HepG2 (cell line): ENCODE results near the gene TMEM107. TPM values are rescaled to one million over a fixed set of nuclear protein-coding genes. Genes with fewer than 3 reads are reported as not detected.

ENCODE experiments used
- ATM ChIP-seq: fragments of 450-650 bp; IDR thresholded peaks from 2 replicates; pipeline ENCODE4 v1.7.1; 2017; ENCODE audit warnings: mild to moderate bottlenecking, borderline replicate concordance
- CAMTA2 ChIP-seq: sonication (generic); formaldehyde crosslinking; IDR thresholded peaks from 2 replicates; pipeline ENCODE4 v1.4.0; 2020; ENCODE audit warnings: mild to moderate bottlenecking, missing genetic modification reagents, borderline replicate concordance
- CBX1 ChIP-seq: IDR thresholded peaks from one replicate; pipeline ENCODE4 v1.6.1; 2016; ENCODE audit warnings: antibody characterized with exemption, low read depth
- DNMT3B ChIP-seq: conservative IDR thresholded peaks from 2 replicates; pipeline ENCODE4 v1.6.1; 2016; ENCODE audit warnings: missing biosample characterization, control low read depth
- HOXA7 ChIP-seq: sonication (generic); formaldehyde crosslinking; IDR thresholded peaks from 2 replicates; pipeline ENCODE4 v1.8.1; 2022; ENCODE audit warnings: mild to moderate bottlenecking, missing genetic modification reagents, moderate library complexity
- MED13 ChIP-seq: sonication (generic); formaldehyde crosslinking; IDR thresholded peaks from 2 replicates; pipeline ENCODE4 v1.5.0; 2020; ENCODE audit warnings: missing genetic modification reagents
- NCOA5 ChIP-seq: sonication (generic); formaldehyde crosslinking; IDR thresholded peaks from 2 replicates; pipeline ENCODE4 v1.4.0; 2020; ENCODE audit warnings: missing genetic modification reagents
- NFE2L2 ChIP-seq: fragments of 150-350 bp; IDR thresholded peaks from 2 replicates; pipeline ENCODE4 v1.6.1; 2014; ENCODE audit warnings: low read length
- PCBP1 ChIP-seq: fragments of 200-400 bp; formaldehyde crosslinking; IDR thresholded peaks from 2 replicates; pipeline ENCODE4 v1.6.1; 2017; ENCODE audit warnings: mild to moderate bottlenecking, low read depth, low read length, borderline replicate concordance
- RFXAP ChIP-seq: sonication (generic); formaldehyde crosslinking; IDR thresholded peaks from 2 replicates; pipeline ENCODE4 v1.4.0; 2020; ENCODE audit warnings: missing genetic modification reagents, borderline replicate concordance
- SOX5 ChIP-seq: IDR thresholded peaks from 2 replicates; pipeline ENCODE4 v1.6.1; 2016; ENCODE audit warnings: borderline replicate concordance
- ZNF121 ChIP-seq: sonication (generic); formaldehyde crosslinking; IDR thresholded peaks from 2 replicates; pipeline ENCODE4 v1.5.0; 2020; ENCODE audit warnings: mild to moderate bottlenecking, missing genetic modification reagents
- ZNF136 ChIP-seq: sonication (generic); formaldehyde crosslinking; IDR thresholded peaks from 2 replicates; pipeline ENCODE4 v1.8.1; 2022; ENCODE audit warnings: low read depth, mild to moderate bottlenecking, moderate library complexity, missing genetic modification reagents
- ZNF253 ChIP-seq: sonication (generic); formaldehyde crosslinking; IDR thresholded peaks from 2 replicates; pipeline ENCODE4 v1.8.0; 2022; ENCODE audit warnings: mild to moderate bottlenecking, missing genetic modification reagents, borderline replicate concordance
- ZNF264 ChIP-seq: sonication (generic); formaldehyde crosslinking; IDR thresholded peaks from 2 replicates; pipeline ENCODE4 v1.4.0; 2020; ENCODE audit warnings: missing genetic modification reagents
- ZNF432 ChIP-seq: sonication (generic); formaldehyde crosslinking; IDR thresholded peaks from 2 replicates; pipeline ENCODE4 v1.5.0; 2020; ENCODE audit warnings: missing genetic modification reagents, mild to moderate bottlenecking, borderline replicate concordance
- ZNF451 ChIP-seq: sonication (generic); formaldehyde crosslinking; IDR thresholded peaks from 2 replicates; pipeline ENCODE4 v1.5.0; 2020; ENCODE audit warnings: mild to moderate bottlenecking, missing genetic modification reagents
- ZNF501 ChIP-seq: sonication (generic); formaldehyde crosslinking; IDR thresholded peaks from 2 replicates; pipeline ENCODE4 v1.5.1; 2020; ENCODE audit warnings: mild to moderate bottlenecking, moderate library complexity, missing genetic modification reagents
- ZNF570 ChIP-seq: sonication (generic); formaldehyde crosslinking; IDR thresholded peaks from 2 replicates; pipeline ENCODE4 v1.4.0; 2020; ENCODE audit warnings: mild to moderate bottlenecking, missing genetic modification reagents, borderline replicate concordance
- ZNF577 ChIP-seq: sonication (generic); formaldehyde crosslinking; IDR thresholded peaks from 2 replicates; pipeline ENCODE4 v1.4.0; 2020; ENCODE audit warnings: mild to moderate bottlenecking, low read depth, missing genetic modification reagents, borderline replicate concordance
- ZNF616 ChIP-seq: sonication (generic); formaldehyde crosslinking; IDR thresholded peaks from 2 replicates; pipeline ENCODE4 v1.5.0; 2020; ENCODE audit warnings: low read depth, mild to moderate bottlenecking, missing genetic modification reagents
- polyA plus RNA-seq, 8 experiments: library from polyadenylated mRNA; depleted of rRNA in 3 of 8; stranded (reverse) in 7 of 8; unstranded in 1 of 8; fragments of >200 nt; fragmentation: Illumina TruSeq in 4 of 8; extraction: Trizol in 4 of 8; gene quantifications; 2 replicates each; pipeline versions ENCODE4 v1.2.1 to v1.2.3, GENCODE V29; 2011 to 2016; ENCODE audit warnings: low read depth in 4 of 8, missing spikeins in 1 of 8, mixed read lengths in 1 of 8; ENCODE audit not compliant: insufficient read depth in 1 of 8
- total RNA-seq, 5 experiments: library from RNA; depleted of rRNA; stranded (reverse); fragments of >200 nt; fragmentation: Illumina TruSeq; extraction: Trizol; gene quantifications; 2 replicates each; pipeline ENCODE4 v1.2.3, GENCODE V29; 2016; ENCODE audit warnings: low read depth in 1 of 5
- TF ChIP-seq, protein P1 (sequence below): sonication (generic); formaldehyde crosslinking; IDR thresholded peaks from 2 replicates; pipeline ENCODE4 v1.4.0; 2020; ENCODE audit warnings: missing genetic modification reagents, borderline replicate concordance
- TF ChIP-seq, protein P2 (sequence below): sonication (generic); formaldehyde crosslinking; IDR thresholded peaks from 2 replicates; pipeline ENCODE4 v1.8.0; 2023; ENCODE audit warnings: mild to moderate bottlenecking, missing genetic modification reagents
- TF ChIP-seq, protein P3 (sequence below): conservative IDR thresholded peaks from 2 replicates; pipeline ENCODE4 v1.6.1; 2018; ENCODE audit warnings: missing genetic modification reagents
- TF ChIP-seq, protein P4 (sequence below): sonication (generic); formaldehyde crosslinking; IDR thresholded peaks from 2 replicates; pipeline ENCODE4 v1.4.0; 2020; ENCODE audit warnings: mild to moderate bottlenecking, missing genetic modification reagents
- TF ChIP-seq, protein P5 (sequence below), 2 experiments: fragments of 450-650 bp in 1 of 2; sonication (generic) in 1 of 2; formaldehyde crosslinking; IDR thresholded peaks; 2 replicates each; pipeline versions ENCODE4 v1.5.0 to v1.8.0; 2020 to 2022; ENCODE audit warnings: mild to moderate bottlenecking in 1 of 2, missing genetic modification reagents in 1 of 2

TMEM107 gene
- total and polyA plus RNA-seq, 2 of the 13 experiments (the other 11 are each of a cell fraction or from before 2014, with no cell fraction given): 7.2 to 15.3 TPM

DNA sequence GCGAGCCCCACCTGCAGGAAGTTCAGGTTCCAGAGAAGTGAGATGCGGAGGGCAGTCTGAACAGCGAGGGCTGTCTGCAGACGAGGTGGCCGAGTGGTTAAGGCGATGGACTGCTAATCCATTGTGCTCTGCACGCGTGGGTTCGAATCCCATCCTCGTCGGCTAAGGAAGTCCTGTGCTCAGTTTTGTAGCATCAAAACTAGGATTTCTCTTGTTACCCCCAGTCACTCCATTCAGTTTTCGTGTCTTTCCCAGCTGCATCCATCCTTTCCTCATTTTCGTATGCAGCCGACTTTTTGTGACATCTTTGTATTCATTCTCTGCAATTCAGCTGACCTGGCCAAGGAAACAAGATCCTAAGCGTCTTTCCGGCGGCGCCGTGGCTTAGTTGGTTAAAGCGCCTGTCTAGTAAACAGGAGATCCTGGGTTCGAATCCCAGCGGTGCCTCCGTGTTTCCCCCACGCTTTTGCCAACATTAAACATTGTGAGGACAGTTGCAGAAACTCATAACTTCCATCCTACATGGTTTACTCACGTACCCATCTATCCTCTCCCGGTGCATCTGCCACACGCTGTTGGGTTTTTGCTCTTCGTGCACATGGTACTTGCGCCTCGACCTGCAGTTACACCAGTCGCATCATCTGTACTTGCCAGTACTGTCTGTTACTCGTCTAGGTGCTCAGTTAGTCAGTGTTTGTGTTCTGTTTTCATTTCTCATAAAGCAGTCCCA, 10.8 kb upstream of the TMEM107 start (continued):
- TF ChIP-seq PCBP1: no peak
- TF ChIP-seq SOX5 (CRISPR knock-in tag): peak; percentile 28; the same call in 1 of the 2 replicates
- peak; percentile 39 for TF ChIP-seq CAMTA2 (CRISPR knock-in tag)
- TF ChIP-seq ZNF570 (CRISPR knock-in tag): no peak
- TF ChIP-seq MED13 (CRISPR knock-in tag): peak; percentile 44; the same call in 1 of the 2 replicates
- TF ChIP-seq, protein P1, sequence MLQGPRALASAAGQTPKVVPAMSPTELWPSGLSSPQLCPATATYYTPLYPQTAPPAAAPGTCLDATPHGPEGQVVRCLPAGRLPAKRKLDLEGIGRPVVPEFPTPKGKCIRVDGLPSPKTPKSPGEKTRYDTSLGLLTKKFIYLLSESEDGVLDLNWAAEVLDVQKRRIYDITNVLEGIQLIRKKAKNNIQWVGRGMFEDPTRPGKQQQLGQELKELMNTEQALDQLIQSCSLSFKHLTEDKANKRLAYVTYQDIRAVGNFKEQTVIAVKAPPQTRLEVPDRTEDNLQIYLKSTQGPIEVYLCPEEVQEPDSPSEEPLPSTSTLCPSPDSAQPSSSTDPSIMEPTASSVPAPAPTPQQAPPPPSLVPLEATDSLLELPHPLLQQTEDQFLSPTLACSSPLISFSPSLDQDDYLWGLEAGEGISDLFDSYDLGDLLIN: no peak
- TF ChIP-seq, protein P2, sequence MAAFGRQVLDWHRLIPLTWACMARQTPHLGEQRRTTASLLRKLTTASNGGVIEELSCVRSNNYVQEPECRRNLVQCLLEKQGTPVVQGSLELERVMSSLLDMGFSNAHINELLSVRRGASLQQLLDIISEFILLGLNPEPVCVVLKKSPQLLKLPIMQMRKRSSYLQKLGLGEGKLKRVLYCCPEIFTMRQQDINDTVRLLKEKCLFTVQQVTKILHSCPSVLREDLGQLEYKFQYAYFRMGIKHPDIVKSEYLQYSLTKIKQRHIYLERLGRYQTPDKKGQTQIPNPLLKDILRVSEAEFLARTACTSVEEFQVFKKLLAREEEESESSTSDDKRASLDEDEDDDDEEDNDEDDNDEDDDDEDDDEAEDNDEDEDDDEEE (CRISPR knock-in tag): peak; percentile 3; the same call in 1 of the 2 replicates
- no peak for TF ChIP-seq NCOA5 (CRISPR knock-in tag)
- TF ChIP-seq ZNF577 (CRISPR knock-in tag): 0 out of 2 replicates have a peak, but pooled peaks have one; percentile 11
- peak; percentile 82; the same call in 1 of the 2 replicates for TF ChIP-seq ZNF121 (CRISPR knock-in tag)
- TF ChIP-seq ATM: no peak
- no peak for TF ChIP-seq ZNF253 (CRISPR knock-in tag)
- TF ChIP-seq ZNF616 (CRISPR knock-in tag): 0 out of 2 replicates have a peak, but pooled peaks have one; percentile 35
- TF ChIP-seq RFXAP (CRISPR knock-in tag): peak; percentile 47
- TF ChIP-seq HOXA7: no peak
- TF ChIP-seq, protein P3, sequence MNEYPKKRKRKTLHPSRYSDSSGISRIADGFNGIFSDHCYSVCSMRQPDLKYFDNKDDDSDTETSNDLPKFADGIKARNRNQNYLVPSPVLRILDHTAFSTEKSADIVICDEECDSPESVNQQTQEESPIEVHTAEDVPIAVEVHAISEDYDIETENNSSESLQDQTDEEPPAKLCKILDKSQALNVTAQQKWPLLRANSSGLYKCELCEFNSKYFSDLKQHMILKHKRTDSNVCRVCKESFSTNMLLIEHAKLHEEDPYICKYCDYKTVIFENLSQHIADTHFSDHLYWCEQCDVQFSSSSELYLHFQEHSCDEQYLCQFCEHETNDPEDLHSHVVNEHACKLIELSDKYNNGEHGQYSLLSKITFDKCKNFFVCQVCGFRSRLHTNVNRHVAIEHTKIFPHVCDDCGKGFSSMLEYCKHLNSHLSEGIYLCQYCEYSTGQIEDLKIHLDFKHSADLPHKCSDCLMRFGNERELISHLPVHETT: 0 out of 2 replicates have a peak, but pooled peaks have one; percentile 4
- peak; percentile 58 for TF ChIP-seq ZNF451 (CRISPR knock-in tag)
- TF ChIP-seq DNMT3B: peak; percentile 85; the same call in 1 of the 2 replicates
- peak; percentile 8 for TF ChIP-seq CBX1
- TF ChIP-seq ZNF264 (CRISPR knock-in tag): peak; percentile 72
- TF ChIP-seq, protein P4, sequence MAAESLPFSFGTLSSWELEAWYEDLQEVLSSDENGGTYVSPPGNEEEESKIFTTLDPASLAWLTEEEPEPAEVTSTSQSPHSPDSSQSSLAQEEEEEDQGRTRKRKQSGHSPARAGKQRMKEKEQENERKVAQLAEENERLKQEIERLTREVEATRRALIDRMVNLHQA (CRISPR knock-in tag): peak; percentile 69; the same call in 1 of the 2 replicates
- TF ChIP-seq, protein P5, sequence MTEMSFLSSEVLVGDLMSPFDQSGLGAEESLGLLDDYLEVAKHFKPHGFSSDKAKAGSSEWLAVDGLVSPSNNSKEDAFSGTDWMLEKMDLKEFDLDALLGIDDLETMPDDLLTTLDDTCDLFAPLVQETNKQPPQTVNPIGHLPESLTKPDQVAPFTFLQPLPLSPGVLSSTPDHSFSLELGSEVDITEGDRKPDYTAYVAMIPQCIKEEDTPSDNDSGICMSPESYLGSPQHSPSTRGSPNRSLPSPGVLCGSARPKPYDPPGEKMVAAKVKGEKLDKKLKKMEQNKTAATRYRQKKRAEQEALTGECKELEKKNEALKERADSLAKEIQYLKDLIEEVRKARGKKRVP (CRISPR knock-in tag; IDR thresholded peaks at IDR 0.05): 0 out of 4 replicates have a peak, but pooled peaks of 1 of the 2 experiments have one; percentile 52
- TF ChIP-seq ZNF136: no peak
- 0 out of 2 replicates have a peak, but pooled peaks have one; percentile 15 for TF ChIP-seq ZNF432
- TF ChIP-seq ZNF501 (CRISPR knock-in tag): peak; percentile 30; the same call in 1 of the 2 replicates
- 0 out of 2 replicates have a peak, but pooled peaks have one; percentile 2 for TF ChIP-seq NFE2L2
